HEK293T (cell line): Measurements from ENCODE around the gene RAB40B.
"Not testable (repeated sequence)": the region's sequence is repeated elsewhere in the genome, so short reads cannot be mapped to it uniquely, and the experiment has no call there.

Source experiments
- CTCF ChIA-PET: fragments of 350-600 bp; formaldehyde crosslinking; extraction: SDS; loops from one replicate; lab custom pipeline; 2021; ENCODE audit warnings: antibody characterized with exemption, inconsistent platforms; lab: Yijun Ruan, JAX
- POLR2A ChIA-PET: fragments of 350-600 bp; formaldehyde crosslinking; extraction: SDS; loops from one replicate; lab custom pipeline; 2020; ENCODE audit warnings: antibody characterized with exemption, inconsistent platforms; lab: Yijun Ruan, JAX
- DNase-seq: peaks from one replicate; pipeline ENCODE4 v3.0.0; 2012; ENCODE audit warnings: mixed read lengths; ENCODE audit errors: extremely low spot score
- BHLHE40 ChIP-seq: fragments of 450-650 bp; IDR thresholded peaks from 2 replicates; pipeline ENCODE4 v1.6.1; 2016; ENCODE audit warnings: mild to moderate bottlenecking, moderate library complexity, borderline replicate concordance
- ELF4 ChIP-seq: fragments of 450-650 bp; IDR thresholded peaks from 2 replicates; pipeline ENCODE4 v1.6.1; 2017; ENCODE audit warnings: antibody characterized with exemption
- FOXA1 ChIP-seq: fragments of 450-650 bp; IDR thresholded peaks from 2 replicates; pipeline ENCODE4 v1.6.1; 2016; ENCODE audit warnings: mild to moderate bottlenecking
- FOXK2 ChIP-seq: fragments of 450-650 bp; IDR thresholded peaks from 2 replicates; pipeline ENCODE4 v1.6.1; 2016; ENCODE audit warnings: mild to moderate bottlenecking
- FOXM1 ChIP-seq: fragments of 450-650 bp; IDR thresholded peaks from 2 replicates; pipeline ENCODE4 v1.6.1; 2017; ENCODE audit warnings: mild to moderate bottlenecking, borderline replicate concordance
- HDGF ChIP-seq: fragments of 450-650 bp; IDR thresholded peaks from 2 replicates; pipeline ENCODE4 v1.6.1; 2017; ENCODE audit warnings: antibody characterized with exemption, borderline replicate concordance
- LEF1 ChIP-seq: fragments of 450-650 bp; IDR thresholded peaks from 2 replicates; pipeline ENCODE4 v1.6.1; 2017; ENCODE audit warnings: mild to moderate bottlenecking, borderline replicate concordance
- NFRKB ChIP-seq: fragments of 450-650 bp; IDR thresholded peaks from 2 replicates; pipeline ENCODE4 v1.6.1; 2016; ENCODE audit warnings: mild to moderate bottlenecking, moderate library complexity
- PKNOX1 ChIP-seq: fragments of 450-650 bp; IDR thresholded peaks from 2 replicates; pipeline ENCODE4 v1.6.1; 2016
- SP1 ChIP-seq: fragments of 450-650 bp; IDR thresholded peaks from 2 replicates; pipeline ENCODE4 v1.6.1; 2017
- TARDBP ChIP-seq: fragments of 450-650 bp; IDR thresholded peaks from 2 replicates; pipeline ENCODE4 v1.6.1; 2016
- ZNF384 ChIP-seq: fragments of 450-650 bp; IDR thresholded peaks from 2 replicates; pipeline ENCODE4 v1.6.1; 2016

Gene RAB40B

GRCh38 chr17:82698065-82698973, at the start of gene RAB40B:
RAB40B (minus strand) TSS chr17:82698698; CDS start chr17:82698596, 102 bp downstream.
- CTCF ChIA-PET = interaction anchor here (1.0 kb wide), 1 partner anchor 13 kb away, joined by 3 read pairs; no protein-coding TSS in a partner anchor
- POLR2A ChIA-PET = interaction anchor here (1.4 kb wide), 2 partner anchors 10 to 18 kb away, joined by 3 to 4 read pairs; partner anchors contain the start of gene FN3KRP
- peak; percentile 100 for DNase-seq
- TF ChIP-seq FOXK2 (no peak), PKNOX1 (peak; percentile 99)

- DNase-seq = no peak
- CTCF ChIA-PET = no interaction called here
- POLR2A ChIA-PET = no interaction called here
- no peak for TF ChIP-seq BHLHE40
- no peak for TF ChIP-seq HDGF
- TF ChIP-seq LEF1 = no peak
- no peak for TF ChIP-seq PKNOX1
- TF ChIP-seq TARDBP = no peak
- no peak for TF ChIP-seq ZNF384
- no peak for TF ChIP-seq ELF4
- no peak for TF ChIP-seq FOXM1
Measured at GRCh38 chr17:82745524-82745923, 47.0 kb upstream of the RAB40B start.

GRCh38 chr17:82744736-82745135, 46.2 kb upstream of the RAB40B start:
- CTCF ChIA-PET, POLR2A ChIA-PET, DNase-seq: not testable (repeated sequence)

- DNase-seq = no peak
- ChIA-PET CTCF (no interaction called here), POLR2A (no interaction called here)
- TF ChIP-seq NFRKB (no peak), BHLHE40 (no peak), SP1 (no peak), PKNOX1 (no peak), LEF1 (no peak), HDGF (no peak)
Measured at GRCh38 chr17:82743344-82744219, 45.1 kb upstream of the RAB40B start.

GRCh38 chr17:82740906-82741759, 42.6 kb upstream of the RAB40B start:
- DNase-seq = no peak
- ChIA-PET CTCF (no interaction called here), POLR2A (no interaction called here)
- no peak for TF ChIP-seq FOXA1
- TF ChIP-seq BHLHE40 = no peak
- TF ChIP-seq FOXM1 = no peak
- TF ChIP-seq ELF4 = no peak

GRCh38 chr17:82737967-82738877, 39.7 kb upstream of the RAB40B start:
- ChIA-PET CTCF (no interaction called here), POLR2A (no interaction called here)
- TF ChIP-seq ELF4 (no peak), FOXM1 (no peak), SP1 (no peak), NFRKB (no peak)
- no peak for DNase-seq
